OCI-LY7 (cell line): ENCODE measurements around the gene PSME3IP1. TPM values are rescaled to one million over a fixed set of nuclear protein-coding genes. Genes with fewer than 3 reads are reported as not detected.
A peak's percentile ranks its signal among the peaks of the same experiment; 100 is the strongest.

Experiments used
- BruUV-seq: library from RNA; stranded (reverse); fragments of 400-500 nt; replicated peaks from 2 replicates; lab custom pipeline; 2021; lab: Mats Ljungman, UMichigan
- CTCF ChIA-PET: fragments of 300-600 bp; sonication (Branson Sonifier 250); formaldehyde crosslinking; loops from one replicate; lab custom pipeline; 2022; ENCODE audit warnings: antibody characterized with exemption; ENCODE audit not compliant: unreplicated experiment; lab: Charles Lee
- POLR2A ChIA-PET: fragments of 300-600 bp; sonication (Branson Sonifier 250); formaldehyde crosslinking; loops from one replicate; lab custom pipeline; 2022; ENCODE audit warnings: antibody characterized with exemption; lab: Charles Lee
- DNase-seq: peaks from one replicate; pipeline ENCODE4 v3.0.0-alpha.2; 2015; ENCODE audit warnings: low spot score
- H2AFZ ChIP-seq: fragments of 200-600 bp; sonication (generic), shearing (Covaris generic); 2 replicates; pipeline ENCODE4 v1.6.1; 2014; ENCODE audit warnings: mild to moderate bottlenecking, antibody characterized with exemption, low read length, moderate library complexity
- H3K27ac ChIP-seq: fragments of 200-600 bp; sonication (generic); 2 replicates; pipeline ENCODE4 v1.5.1; 2014; ENCODE audit warnings: mixed run types, low read depth, mild to moderate bottlenecking, moderate library complexity, low read length, inconsistent platforms; ENCODE audit not compliant: poor library complexity, severe bottlenecking
- H3K36me3 ChIP-seq: fragments of 200-600 bp; sonication (generic); 2 replicates; pipeline ENCODE4 v1.6.1; 2014; ENCODE audit warnings: mild to moderate bottlenecking, antibody characterized with exemption, low read length, moderate library complexity, mixed read lengths; ENCODE audit not compliant: insufficient read depth
- H3K4me1 ChIP-seq: fragments of 200-600 bp; sonication (generic); 2 replicates; pipeline ENCODE4 v1.5.1; 2014; ENCODE audit warnings: mild to moderate bottlenecking, low read length; ENCODE audit not compliant: insufficient read depth, poor library complexity, severe bottlenecking
- H3K4me2 ChIP-seq: fragments of 200-600 bp; sonication (generic); 2 replicates; pipeline ENCODE4 v1.6.1; 2014; ENCODE audit warnings: mild to moderate bottlenecking, low read length
- H3K4me3 ChIP-seq: fragments of 200-600 bp; sonication (generic); 2 replicates; pipeline ENCODE4 v1.5.1; 2014; ENCODE audit warnings: mild to moderate bottlenecking, low read depth, low read length; ENCODE audit not compliant: poor library complexity, severe bottlenecking
- H3K79me2 ChIP-seq: fragments of 200-600 bp; sonication (generic); 2 replicates; pipeline ENCODE4 v1.6.1; 2016; ENCODE audit warnings: low read depth, mild to moderate bottlenecking, low read length, moderate library complexity, mixed read lengths; ENCODE audit not compliant: insufficient read depth
- H3K9me2 ChIP-seq: fragments of 200-600 bp; sonication (generic); 2 replicates; pipeline ENCODE4 v1.6.1; 2016; ENCODE audit warnings: mild to moderate bottlenecking, low read length, mixed read lengths; ENCODE audit not compliant: insufficient read depth
- H3K9me3 ChIP-seq: fragments of 200-600 bp; sonication (generic); 2 replicates; pipeline ENCODE4 v1.6.1; 2014; ENCODE audit warnings: mild to moderate bottlenecking, mixed run types, low read length, mixed read lengths
- H4K20me1 ChIP-seq: fragments of 200-600 bp; sonication (generic); 2 replicates; pipeline ENCODE4 v1.6.1; 2014; ENCODE audit warnings: mild to moderate bottlenecking, antibody characterized with exemption, low read length, moderate library complexity, mixed read lengths; ENCODE audit not compliant: insufficient read depth
- EZH2phosphoT487 ChIP-seq: fragments of 200-600 bp; sonication (generic); IDR thresholded peaks from 2 replicates; pipeline ENCODE4 v1.6.1; 2018; ENCODE audit warnings: low read depth, borderline replicate concordance, mild to moderate bottlenecking, mixed run types, antibody characterized with exemption, low read length, moderate library complexity, mixed read lengths
- intact Hi-C: fragments of 100-400 bp; cut with micrococcal nuclease; formaldehyde crosslinking; loops from one replicate; pipeline ENCODE4 v1.10.0; 2022; ENCODE audit not compliant: unreplicated experiment
- total RNA-seq, 2 experiments: library from RNA; depleted of rRNA in 1 of 2; stranded (reverse); fragments of >200 nt in 1 of 2; shearing (Covaris generic) in 1 of 2; gene quantifications; 2 replicates each; pipeline ENCODE4 v1.2.3, GENCODE V29; 2014 to 2022
- TF ChIP-seq, protein P1 (sequence below): fragments of 200-600 bp; sonication (generic); conservative IDR thresholded peaks from 2 replicates; pipeline ENCODE4 v1.5.1; 2014; ENCODE audit warnings: mild to moderate bottlenecking, antibody characterized with exemption, low read length, moderate library complexity, mixed read lengths

The PSME3IP1 gene
- total RNA-seq, 2 experiments from 2014 or later = 89.5 to 152 TPM

DNA sequence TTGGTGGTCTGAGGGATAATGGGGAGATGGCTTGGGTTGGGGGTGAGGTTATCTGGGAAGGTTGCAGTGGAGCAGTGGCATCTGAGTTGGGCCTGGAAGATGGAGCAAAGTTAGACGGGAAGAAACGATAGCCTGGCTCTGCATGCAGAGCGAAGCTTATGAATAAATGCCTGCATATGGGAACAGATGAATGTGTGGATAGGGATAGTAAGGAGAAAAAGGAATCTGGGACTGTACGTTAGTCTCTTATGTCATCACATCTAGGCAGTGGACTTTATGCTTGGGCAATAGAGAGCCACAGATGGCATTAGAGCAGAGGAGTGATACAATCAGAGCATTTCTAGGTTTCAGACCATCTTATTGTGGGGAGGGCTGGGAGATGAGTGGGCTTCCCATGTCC lies 60.5 kb downstream of the PSME3IP1 start:
- intact Hi-C loops = no loop called here
- Histone ChIP-seq H3K4me2 (no peak overlapping the region), H3K79me2 (no peaks in the 10 kb centered on the region), H2AFZ (no peak overlapping the region), H4K20me1 (no peaks in the 10 kb centered on the region), H3K27ac (no peak overlapping the region), H3K4me1 (peaks cover 17% of the 10 kb centered on the region), H3K9me3 (no peaks in the 10 kb centered on the region), H3K36me3 (peaks cover 4% of the 10 kb centered on the region), H3K9me2 (no peaks in the 10 kb centered on the region), H3K4me3 (no peak overlapping the region)
- DNase-seq = no peak
- BruUV-seq = no TSS peak
- ChIA-PET CTCF (no interaction called here), POLR2A (no interaction called here)
- TF ChIP-seq EZH2phosphoT487 = no peak
- TF ChIP-seq, protein P1, sequence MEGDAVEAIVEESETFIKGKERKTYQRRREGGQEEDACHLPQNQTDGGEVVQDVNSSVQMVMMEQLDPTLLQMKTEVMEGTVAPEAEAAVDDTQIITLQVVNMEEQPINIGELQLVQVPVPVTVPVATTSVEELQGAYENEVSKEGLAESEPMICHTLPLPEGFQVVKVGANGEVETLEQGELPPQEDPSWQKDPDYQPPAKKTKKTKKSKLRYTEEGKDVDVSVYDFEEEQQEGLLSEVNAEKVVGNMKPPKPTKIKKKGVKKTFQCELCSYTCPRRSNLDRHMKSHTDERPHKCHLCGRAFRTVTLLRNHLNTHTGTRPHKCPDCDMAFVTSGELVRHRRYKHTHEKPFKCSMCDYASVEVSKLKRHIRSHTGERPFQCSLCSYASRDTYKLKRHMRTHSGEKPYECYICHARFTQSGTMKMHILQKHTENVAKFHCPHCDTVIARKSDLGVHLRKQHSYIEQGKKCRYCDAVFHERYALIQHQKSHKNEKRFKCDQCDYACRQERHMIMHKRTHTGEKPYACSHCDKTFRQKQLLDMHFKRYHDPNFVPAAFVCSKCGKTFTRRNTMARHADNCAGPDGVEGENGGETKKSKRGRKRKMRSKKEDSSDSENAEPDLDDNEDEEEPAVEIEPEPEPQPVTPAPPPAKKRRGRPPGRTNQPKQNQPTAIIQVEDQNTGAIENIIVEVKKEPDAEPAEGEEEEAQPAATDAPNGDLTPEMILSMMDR = no peak

DNA sequence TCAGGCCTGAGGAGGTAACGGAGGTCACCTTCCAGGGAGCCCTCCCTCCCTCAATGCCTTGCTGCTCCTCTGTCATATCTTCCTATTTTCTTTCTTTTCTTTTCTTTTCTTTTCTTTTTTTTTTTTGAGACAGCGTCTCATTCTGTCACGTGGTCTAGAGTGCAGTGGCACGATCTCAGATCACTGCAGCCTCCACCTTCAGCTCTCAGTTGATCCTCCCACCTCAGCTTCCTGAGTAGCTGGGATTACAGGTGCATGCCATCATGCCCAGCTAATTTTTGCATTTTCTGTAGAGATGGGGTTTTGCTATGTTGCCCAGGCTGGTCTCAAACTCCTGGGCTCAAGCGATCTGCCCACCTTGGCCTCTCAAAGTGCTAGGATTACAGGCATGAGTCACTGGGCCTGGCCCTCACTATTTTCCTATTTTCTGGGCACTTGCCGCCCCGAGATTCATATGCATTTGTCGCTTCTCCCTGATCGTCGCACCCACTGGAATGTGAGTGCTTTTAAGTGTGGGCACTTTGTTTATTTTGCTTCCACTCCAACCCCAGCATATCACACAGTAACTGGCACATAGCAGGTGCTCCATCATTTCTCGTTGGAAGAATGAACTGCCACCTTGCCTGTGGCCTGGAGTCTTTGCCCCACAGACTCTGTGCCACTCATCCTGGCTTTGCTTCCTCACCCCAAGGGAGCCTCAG lies 61.7 kb downstream of the PSME3IP1 start:
- Histone ChIP-seq H3K4me1 (peaks cover 23% of the 10 kb centered on the region), H3K4me2 (peak overlapping the region; percentile 33; the same call in 1 of the 2 replicates), H3K4me3 (no peak overlapping the region), H4K20me1 (no peaks in the 10 kb centered on the region), H3K36me3 (peaks cover 4% of the 10 kb centered on the region), H3K9me2 (no peaks in the 10 kb centered on the region), H3K9me3 (no peaks in the 10 kb centered on the region), H3K79me2 (no peaks in the 10 kb centered on the region), H2AFZ (no peak overlapping the region), H3K27ac (no peak overlapping the region)
- ChIA-PET CTCF (no interaction called here), POLR2A (no interaction called here)
- BruUV-seq = no TSS peak
- no peak for TF ChIP-seq EZH2phosphoT487
- TF ChIP-seq, protein P1 = no peak
- intact Hi-C loops = no loop called here
- DNase-seq = no peak

DNA sequence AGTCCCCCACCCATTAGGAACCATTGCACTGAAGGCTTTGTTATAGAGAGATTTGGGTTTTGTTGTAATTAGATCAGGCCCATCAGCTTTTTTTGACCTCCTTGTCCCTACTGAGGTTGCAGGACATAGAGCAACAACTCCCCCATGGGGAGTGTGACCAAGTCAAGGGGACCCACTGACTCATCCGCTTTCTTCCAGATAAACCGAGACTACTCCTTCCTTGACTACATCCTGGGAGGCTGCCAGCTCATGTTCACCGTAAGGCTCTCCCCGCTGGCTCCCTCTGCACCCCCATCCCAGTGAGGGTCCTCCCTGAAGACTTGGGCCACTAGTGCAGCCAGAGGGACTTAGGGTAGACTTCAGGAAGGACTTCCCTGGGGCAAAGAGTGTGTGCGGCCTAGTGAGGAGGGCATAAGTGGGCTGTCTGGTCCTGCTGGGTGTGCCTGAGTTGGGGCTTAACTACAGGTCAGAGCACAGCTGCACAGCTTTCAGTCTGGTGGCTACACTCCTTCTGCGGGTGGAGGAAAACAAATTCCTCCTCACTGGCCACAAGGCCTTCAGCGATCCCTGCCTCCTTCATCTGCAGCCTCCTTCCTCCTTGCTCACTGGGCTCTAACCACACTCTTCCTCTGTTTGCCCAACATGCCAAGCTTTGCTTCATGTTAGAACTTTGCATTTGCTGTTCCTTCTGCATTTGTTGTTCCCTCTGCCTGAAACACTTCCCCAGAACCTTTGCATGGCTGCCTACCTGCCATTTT lies 62.4 kb downstream of the PSME3IP1 start:
- peaks cover 23% of the 10 kb centered on the region for H3K4me1 ChIP-seq
- DNase-seq = no peak
- intact Hi-C loops = no loop called here
- BruUV-seq = no TSS peak
- H3K79me2 ChIP-seq = no peaks in the 10 kb centered on the region
- no peak overlapping the region for H3K4me3 ChIP-seq
- ChIA-PET CTCF (no interaction called here), POLR2A (no interaction called here)
- H4K20me1 ChIP-seq = no peaks in the 10 kb centered on the region
- H3K4me2 ChIP-seq = peak overlapping the region; percentile 33; the same call in 1 of the 2 replicates
- H3K9me3 ChIP-seq = no peaks in the 10 kb centered on the region
- peaks cover 4% of the 10 kb centered on the region for H3K36me3 ChIP-seq
- no peak overlapping the region for H2AFZ ChIP-seq
- no peak overlapping the region for H3K27ac ChIP-seq
- no peaks in the 10 kb centered on the region for H3K9me2 ChIP-seq
- TF ChIP-seq EZH2phosphoT487 = no peak
- TF ChIP-seq, protein P1 = no peak
